Rectal smooth muscle tissue (tissue), 1 donor: Measurements from ENCODE around the gene ARHGAP26.

Experiments used
- H3K27ac ChIP-seq: one replicate; pipeline ENCODE4 v1.7.0; 2013; ENCODE audit warnings: low read depth, low read length, inconsistent platforms
- H3K27me3 ChIP-seq: one replicate; pipeline ENCODE4 v1.7.0; 2013; ENCODE audit warnings: low read length; ENCODE audit not compliant: control insufficient read depth, insufficient read depth
- H3K36me3 ChIP-seq: one replicate; pipeline ENCODE4 v1.7.0; 2013; ENCODE audit warnings: low read length; ENCODE audit not compliant: control insufficient read depth, insufficient read depth
- H3K4me1 ChIP-seq: one replicate; pipeline ENCODE4 v1.7.0; 2013; ENCODE audit warnings: low read length; ENCODE audit not compliant: control insufficient read depth, insufficient read depth
- H3K4me3 ChIP-seq: one replicate; pipeline ENCODE4 v1.7.0; 2013; ENCODE audit warnings: low read length
- H3K9ac ChIP-seq: one replicate; pipeline ENCODE4 v1.7.0; 2013; ENCODE audit warnings: low read length

The ARHGAP26 gene

DNA sequence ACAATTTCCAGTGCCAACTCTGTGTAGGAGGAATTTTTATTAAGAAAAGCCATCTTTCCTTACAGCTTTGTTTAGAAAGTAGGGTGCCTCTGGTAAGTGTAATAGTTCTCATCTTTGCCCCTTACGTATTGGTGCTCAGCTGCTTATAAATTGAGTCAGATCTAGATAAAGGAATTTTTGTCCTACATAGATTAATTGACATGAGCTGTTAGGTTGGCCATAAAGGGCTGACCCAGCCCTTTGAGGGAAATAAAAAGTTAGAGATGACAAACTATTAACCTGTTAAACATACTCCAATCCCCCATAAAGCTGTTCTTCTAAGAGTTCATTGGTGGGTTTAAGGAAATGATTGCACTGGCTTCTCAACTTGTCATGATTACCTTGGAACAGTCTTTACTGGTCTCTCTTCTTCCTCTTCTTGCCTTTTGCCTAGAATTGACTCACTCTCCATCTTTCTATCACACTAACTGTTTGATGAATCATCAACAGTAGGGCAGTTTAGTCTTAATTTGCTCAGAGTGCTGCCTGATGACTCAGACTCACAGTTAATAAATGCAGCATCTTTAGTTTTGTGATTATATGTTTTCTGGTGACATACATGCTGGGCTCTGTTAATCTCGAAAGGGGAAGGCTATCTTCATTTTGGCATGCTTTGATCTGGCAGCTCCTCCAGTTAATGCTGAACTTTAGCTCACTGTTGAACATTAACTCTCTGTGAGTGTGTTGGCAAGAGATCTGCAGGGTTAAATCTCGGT, 51.7 kb downstream of the ARHGAP26 start:
- Histone ChIP-seq H3K9ac (no peak overlapping the region), H3K27ac (no peak overlapping the region), H3K27me3 (no peaks in the 10 kb centered on the region), H3K36me3 (no peaks in the 10 kb centered on the region), H3K4me1 (peaks cover 19% of the 10 kb centered on the region), H3K4me3 (no peak overlapping the region)

DNA sequence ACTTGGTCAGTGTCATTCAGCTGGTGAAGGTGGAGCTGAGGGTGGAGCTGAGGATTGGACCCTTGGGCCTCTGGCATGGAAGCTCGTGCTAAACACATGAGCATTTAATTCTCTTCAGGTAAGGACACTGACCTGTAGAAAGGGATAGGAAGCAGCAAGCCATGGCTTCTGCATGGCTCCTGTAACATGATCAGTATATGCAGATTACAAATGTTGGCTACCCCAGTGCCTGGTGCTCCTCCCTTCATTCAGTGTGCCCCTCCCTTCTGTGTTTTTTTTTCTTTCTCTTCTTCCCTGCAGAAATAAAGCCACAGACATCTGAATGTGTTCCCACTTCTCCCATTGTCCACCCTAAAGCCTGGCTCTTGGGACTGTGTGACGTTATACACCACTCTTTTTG, 52.9 kb downstream of the ARHGAP26 start:
- Histone ChIP-seq H3K9ac (no peak overlapping the region), H3K4me3 (peak overlapping the region; percentile 1), H3K36me3 (no peaks in the 10 kb centered on the region), H3K4me1 (peaks cover 11% of the 10 kb centered on the region), H3K27me3 (no peaks in the 10 kb centered on the region), H3K27ac (no peak overlapping the region)

DNA sequence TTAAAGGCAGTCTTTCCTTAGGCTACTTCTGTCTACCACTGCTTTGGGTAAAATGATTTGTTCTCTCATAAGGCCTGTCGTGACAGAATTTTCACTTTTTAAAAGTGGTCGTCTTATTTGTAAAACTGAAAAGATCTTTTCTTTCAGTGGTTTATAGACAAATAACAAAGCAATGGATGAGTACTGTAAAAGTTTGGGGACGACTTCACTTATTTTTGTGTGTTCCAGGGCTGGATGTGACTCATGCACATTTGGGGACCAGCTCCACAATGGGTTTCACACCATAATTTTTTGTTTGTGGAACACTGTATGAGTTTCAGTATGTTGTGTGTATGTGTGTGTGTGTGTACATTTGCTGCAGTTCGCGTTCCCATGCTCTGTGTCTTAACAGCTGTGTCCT, 53.6 kb downstream of the ARHGAP26 start:
- Histone ChIP-seq H3K27me3 (no peaks in the 10 kb centered on the region), H3K36me3 (no peaks in the 10 kb centered on the region), H3K4me1 (peaks cover 12% of the 10 kb centered on the region), H3K27ac (no peak overlapping the region), H3K9ac (no peak overlapping the region), H3K4me3 (no peak overlapping the region)

DNA sequence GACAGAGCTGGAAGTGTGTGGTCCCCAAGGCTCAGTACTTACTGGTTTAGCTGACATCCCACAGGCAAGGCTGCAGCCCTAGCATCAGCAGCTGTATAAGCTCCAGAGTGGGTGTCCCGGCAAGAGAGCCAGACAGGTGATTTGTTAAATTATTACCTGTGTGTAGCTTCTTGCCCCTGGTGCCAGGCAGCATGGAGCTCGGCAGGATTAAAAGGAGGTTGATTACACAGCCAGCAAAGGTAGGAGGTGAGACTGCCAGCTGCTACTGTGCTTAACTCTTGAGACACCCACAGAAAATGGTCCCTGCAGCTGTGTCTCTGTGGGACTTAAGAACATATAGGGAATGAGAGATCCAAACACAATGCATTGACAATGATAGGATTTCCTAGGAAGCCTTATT, 54.2 kb downstream of the ARHGAP26 start:
- Histone ChIP-seq H3K27me3 (no peaks in the 10 kb centered on the region), H3K4me3 (no peak overlapping the region), H3K36me3 (no peaks in the 10 kb centered on the region), H3K27ac (no peak overlapping the region), H3K9ac (no peak overlapping the region), H3K4me1 (peaks cover 13% of the 10 kb centered on the region)

DNA sequence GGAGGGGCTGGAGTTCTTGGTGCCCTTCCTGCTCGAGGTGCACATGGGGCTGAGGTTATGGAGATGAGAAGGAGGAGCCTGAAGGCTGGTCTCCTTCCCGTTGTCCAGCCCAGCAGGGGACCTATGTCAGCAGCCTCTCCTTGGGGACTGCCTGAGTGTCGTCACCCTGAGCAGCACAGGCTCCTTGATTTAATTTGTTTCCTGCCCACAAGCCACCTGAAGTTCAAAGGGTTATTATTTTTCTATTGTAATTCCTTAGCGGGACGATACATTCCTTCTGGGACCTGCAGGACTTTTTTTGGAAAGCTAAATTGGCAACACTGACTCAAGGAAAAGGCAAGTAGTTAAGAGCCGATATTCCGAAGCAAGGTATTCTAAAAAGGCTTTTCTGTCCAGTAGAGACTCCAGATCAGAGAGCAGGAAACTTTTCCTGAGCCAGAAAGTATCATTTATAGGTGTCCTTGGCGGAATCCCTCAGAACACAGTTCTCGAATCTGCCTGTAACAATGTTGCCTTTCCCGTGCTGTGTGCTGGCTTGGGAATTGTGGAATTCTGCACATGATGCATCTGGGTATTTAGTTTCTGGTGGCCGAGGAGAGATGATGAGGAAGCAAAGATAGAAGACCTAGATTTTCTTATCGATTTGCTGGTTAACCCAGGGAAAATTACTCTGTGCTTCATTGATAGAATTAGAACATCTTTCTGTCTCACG, 55.4 kb downstream of the ARHGAP26 start:
- Histone ChIP-seq H3K36me3 (no peaks in the 10 kb centered on the region), H3K27me3 (no peaks in the 10 kb centered on the region), H3K4me1 (peaks cover 23% of the 10 kb centered on the region), H3K4me3 (no peak overlapping the region), H3K9ac (no peak overlapping the region), H3K27ac (no peak overlapping the region)

DNA sequence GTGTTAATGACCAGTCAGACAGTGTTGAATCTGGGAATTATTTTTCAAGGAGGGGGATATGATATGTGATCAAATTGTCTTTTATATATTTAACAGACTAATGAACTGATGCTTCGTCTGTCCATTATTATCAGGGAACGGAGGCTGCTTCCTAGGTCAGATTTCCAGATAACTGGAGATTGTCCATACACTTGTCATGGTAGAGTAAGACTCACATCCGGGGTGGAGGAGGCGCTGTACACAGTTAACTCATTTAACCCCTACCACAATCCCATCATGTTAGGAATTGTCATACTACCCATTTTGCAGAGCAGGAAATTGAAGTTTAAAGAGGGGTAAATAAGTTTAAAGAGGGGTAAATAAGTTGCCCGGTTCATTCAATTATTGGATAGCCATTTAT, 55.9 kb downstream of the ARHGAP26 start:
- no peak overlapping the region for H3K9ac ChIP-seq
- no peak overlapping the region for H3K4me3 ChIP-seq
- H3K36me3 ChIP-seq = no peaks in the 10 kb centered on the region
- H3K4me1 ChIP-seq = peaks cover 25% of the 10 kb centered on the region
- H3K27ac ChIP-seq = no peak overlapping the region
- H3K27me3 ChIP-seq = no peaks in the 10 kb centered on the region

DNA sequence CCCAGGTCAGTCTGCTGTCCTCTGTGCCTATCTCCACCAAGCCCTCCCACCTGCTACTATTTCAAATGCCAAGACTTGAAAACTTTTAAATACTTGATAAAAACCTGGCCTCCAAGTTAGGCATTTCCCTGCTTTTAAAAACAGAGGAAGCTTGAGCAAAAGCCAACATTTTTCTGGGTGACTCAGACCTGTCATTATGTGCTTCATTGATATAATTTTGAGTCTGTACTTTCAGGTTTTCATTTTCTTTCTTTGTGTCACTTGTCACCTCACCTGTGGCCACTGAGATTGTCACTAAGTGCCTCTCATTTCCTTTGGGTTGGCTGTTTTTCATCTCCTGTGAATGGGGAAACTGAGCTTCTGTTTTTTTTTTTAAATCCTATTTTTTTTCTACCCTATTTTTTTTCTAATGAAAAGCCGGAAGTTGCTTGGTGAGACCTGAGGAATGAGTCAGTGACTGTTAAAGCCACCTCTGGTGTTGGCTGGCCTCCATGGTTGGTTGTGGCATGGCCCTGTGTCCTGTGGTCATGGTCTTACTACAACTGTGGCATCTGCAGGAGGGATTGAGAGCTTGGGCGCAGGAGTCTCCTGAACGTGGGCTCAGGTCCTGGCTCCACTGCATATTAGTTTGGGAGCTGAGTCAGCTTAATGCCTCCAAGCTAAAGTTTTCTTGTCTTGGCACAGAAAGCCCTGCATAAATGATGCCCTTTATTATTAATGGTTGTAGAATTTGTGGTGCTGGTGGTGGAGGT, 56.7 kb downstream of the ARHGAP26 start:
- no peaks in the 10 kb centered on the region for H3K27me3 ChIP-seq
- H3K27ac ChIP-seq = no peak overlapping the region
- H3K4me3 ChIP-seq = no peak overlapping the region
- no peaks in the 10 kb centered on the region for H3K36me3 ChIP-seq
- H3K4me1 ChIP-seq = peaks cover 25% of the 10 kb centered on the region
- H3K9ac ChIP-seq = no peak overlapping the region

DNA sequence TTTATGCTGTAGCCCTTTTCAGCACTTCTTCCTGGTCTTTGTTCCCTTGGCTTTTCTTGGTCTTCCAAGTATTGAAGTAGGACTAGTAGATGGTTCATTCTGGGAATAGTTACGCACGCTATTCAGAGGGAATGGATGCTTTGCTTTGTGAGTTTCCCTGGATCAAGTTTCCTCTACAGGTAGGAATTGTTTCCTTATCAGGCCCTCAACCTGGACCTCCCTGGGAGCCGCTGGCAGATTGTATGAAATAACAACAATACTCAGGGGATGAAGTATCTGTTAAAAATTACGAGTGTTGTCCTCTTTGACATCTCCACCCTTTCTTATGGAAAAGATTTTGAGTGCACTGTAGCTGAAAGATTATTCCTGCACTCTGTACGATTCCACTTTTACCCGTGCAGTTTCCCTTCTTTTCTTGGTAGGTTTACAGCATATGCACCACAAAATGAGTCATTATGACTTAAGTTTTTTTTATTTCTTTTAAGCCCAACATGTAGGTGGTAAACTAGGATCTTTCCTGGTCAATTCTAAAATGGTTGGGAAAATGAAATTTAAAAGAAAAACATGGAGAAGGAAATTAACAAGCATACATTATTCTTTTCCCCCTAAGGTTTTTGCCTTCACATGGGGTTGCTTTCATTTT, 57.9 kb downstream of the ARHGAP26 start:
- no peak overlapping the region for H3K9ac ChIP-seq
- H3K4me3 ChIP-seq = no peak overlapping the region
- no peaks in the 10 kb centered on the region for H3K36me3 ChIP-seq
- peaks cover 25% of the 10 kb centered on the region for H3K4me1 ChIP-seq
- no peaks in the 10 kb centered on the region for H3K27me3 ChIP-seq
- H3K27ac ChIP-seq = no peak overlapping the region

DNA sequence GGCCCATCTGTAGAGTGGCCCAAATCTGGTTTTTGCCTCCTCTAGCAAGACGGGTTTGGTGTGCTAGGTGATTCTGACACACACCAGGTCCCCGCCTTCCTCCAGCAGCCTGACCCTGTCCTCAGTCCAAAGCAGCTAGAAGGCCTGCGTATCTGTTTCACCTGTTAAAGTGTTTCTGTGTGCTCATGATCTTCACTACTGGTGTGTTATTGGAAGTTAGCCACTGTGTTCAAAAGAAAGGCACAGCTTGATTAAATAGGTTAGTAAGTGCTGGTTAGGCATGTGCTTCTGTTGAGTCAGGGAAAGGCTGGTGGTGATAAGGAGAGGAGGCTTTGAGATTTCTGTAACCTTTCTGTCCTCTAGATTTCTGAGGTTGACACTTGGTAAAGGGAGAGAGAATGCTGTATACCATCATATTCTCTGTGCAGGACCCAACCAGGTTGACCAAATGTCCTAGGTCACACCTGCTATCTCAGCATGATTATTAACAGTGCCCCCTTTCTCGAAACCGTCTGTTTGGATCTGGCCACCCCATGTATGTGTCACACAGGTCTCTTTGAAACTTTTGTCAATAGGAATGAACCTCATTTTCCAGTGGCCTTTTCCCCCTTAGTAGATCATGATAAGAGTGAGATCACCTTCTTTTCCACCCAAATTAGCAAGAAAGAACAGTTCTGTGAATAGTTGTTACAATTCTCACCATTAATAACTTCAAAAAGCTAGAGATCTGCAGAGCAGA, 58.8 kb downstream of the ARHGAP26 start:
- Histone ChIP-seq H3K4me3 (no peak overlapping the region), H3K27ac (no peak overlapping the region), H3K27me3 (no peaks in the 10 kb centered on the region), H3K36me3 (no peaks in the 10 kb centered on the region), H3K4me1 (peaks cover 31% of the 10 kb centered on the region), H3K9ac (no peak overlapping the region)

DNA sequence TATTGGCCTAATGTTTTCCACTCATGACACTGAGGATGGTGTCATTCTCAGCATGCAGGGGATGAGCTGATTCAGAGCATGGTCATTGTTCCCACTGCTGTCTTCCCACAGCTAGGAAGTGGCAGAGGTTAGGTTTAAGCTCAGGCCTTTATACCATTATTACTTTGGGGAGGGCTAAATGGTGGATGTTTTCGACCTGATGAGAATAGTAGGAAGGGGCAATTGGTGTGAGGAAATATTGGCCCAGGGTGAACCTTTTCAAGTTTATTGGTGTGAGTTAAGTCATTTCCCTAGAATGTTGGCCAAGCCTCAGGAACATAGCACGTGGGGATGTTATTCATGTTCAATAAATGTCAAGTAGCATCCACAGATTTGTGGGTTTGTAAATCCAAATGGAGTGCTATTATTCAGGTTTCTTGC, 59.6 kb downstream of the ARHGAP26 start:
- H3K27ac ChIP-seq = no peak overlapping the region
- no peaks in the 10 kb centered on the region for H3K36me3 ChIP-seq
- H3K27me3 ChIP-seq = no peaks in the 10 kb centered on the region
- H3K9ac ChIP-seq = no peak overlapping the region
- peaks cover 37% of the 10 kb centered on the region for H3K4me1 ChIP-seq
- H3K4me3 ChIP-seq = no peak overlapping the region

DNA sequence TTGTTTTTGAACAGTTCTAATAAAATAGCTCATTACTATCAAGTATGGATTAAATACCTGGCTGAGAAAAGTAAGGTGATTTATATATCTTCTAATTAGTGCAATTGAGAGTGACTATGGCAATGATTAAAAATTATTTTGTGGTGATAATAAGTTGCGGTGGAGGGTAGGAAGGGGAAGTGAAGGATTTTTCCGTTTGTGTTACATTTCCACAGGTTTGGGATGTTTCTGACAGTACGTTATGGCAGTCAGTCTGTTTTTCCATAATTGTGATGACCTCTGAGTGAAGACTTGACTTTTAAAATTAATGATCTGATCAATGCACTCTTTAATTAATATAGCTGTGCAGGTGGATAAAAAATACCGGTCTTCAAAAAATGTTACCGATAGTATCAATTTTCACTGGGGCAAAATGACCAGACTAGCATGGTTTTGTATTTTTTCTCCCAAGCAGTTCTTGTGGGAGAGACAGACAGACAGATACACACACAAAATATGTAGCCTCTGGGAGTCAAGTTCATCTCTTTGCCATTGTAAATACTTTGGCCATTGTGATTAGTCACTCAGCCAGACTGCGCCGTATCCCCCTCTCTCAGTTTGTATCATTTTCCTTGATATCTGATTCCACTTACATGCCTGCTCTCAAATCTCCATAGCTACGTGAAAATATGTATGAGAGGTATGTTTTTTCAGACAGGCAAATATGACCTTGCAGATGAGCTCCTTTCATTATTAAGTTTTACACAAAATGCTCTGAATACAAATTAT, 60.2 kb downstream of the ARHGAP26 start:
- Histone ChIP-seq H3K27me3 (no peaks in the 10 kb centered on the region), H3K4me1 (peaks cover 37% of the 10 kb centered on the region), H3K36me3 (no peaks in the 10 kb centered on the region), H3K27ac (no peak overlapping the region), H3K4me3 (no peak overlapping the region), H3K9ac (no peak overlapping the region)
